Trophoblast cell (in vitro differentiated cells and primary cell): ENCODE measurements around the gene DICER1. TPM values are rescaled to one million over a fixed set of nuclear protein-coding genes. Genes with fewer than 3 reads are reported as not detected.
"Not testable (repeated sequence)": the region's sequence is repeated elsewhere in the genome, so short reads cannot be mapped to it uniquely, and the experiment has no call there.

ENCODE experiments used
- DNase-seq, 2 donors: peaks; one replicate each; pipeline ENCODE4 v3.0.0-alpha.2; 2016
- H2AFZ ChIP-seq: 2 replicates; pipeline ENCODE4 v1.6.1; 2013; ENCODE audit warnings: low read length, moderate library complexity, mild to moderate bottlenecking; ENCODE audit not compliant: insufficient read depth, poor library complexity
- H2AK5ac ChIP-seq: 2 replicates; pipeline ENCODE4 v1.6.1; 2013; ENCODE audit warnings: mild to moderate bottlenecking, low read length
- H2BK120ac ChIP-seq: 2 replicates; pipeline ENCODE4 v1.6.1; 2013; ENCODE audit warnings: low read length, mild to moderate bottlenecking, moderate library complexity; ENCODE audit not compliant: insufficient read depth, poor library complexity
- H2BK12ac ChIP-seq: 2 replicates; pipeline ENCODE4 v1.6.1; 2013; ENCODE audit warnings: mild to moderate bottlenecking, low read length, moderate library complexity
- H2BK5ac ChIP-seq: 2 replicates; pipeline ENCODE4 v1.6.1; 2013; ENCODE audit warnings: low read length, low read depth, moderate library complexity, mild to moderate bottlenecking; ENCODE audit not compliant: poor library complexity
- H3K14ac ChIP-seq: 2 replicates; pipeline ENCODE4 v1.6.1; 2013; ENCODE audit warnings: mild to moderate bottlenecking, low read length
- H3K18ac ChIP-seq: 2 replicates; pipeline ENCODE4 v1.6.1; 2013; ENCODE audit warnings: mild to moderate bottlenecking, low read length
- H3K23ac ChIP-seq: 2 replicates; pipeline ENCODE4 v1.6.1; 2013; ENCODE audit warnings: low read length
- H3K27ac ChIP-seq: 2 replicates; pipeline ENCODE4 v1.5.1; 2013; ENCODE audit warnings: low read depth, mild to moderate bottlenecking, inconsistent platforms, low read length, moderate library complexity
- H3K27me3 ChIP-seq: 2 replicates; pipeline ENCODE4 v1.6.1; 2013; ENCODE audit warnings: inconsistent platforms, mild to moderate bottlenecking, low read length, moderate library complexity; ENCODE audit not compliant: insufficient read depth
- H3K36me3 ChIP-seq, 2 experiments: 1 replicate in 1 of 2; 2 replicates in 1 of 2; pipeline ENCODE4 v1.6.1; 2013; ENCODE audit warnings: low read length in 2 of 2, mild to moderate bottlenecking in 2 of 2, moderate library complexity in 1 of 2; ENCODE audit not compliant: insufficient read depth in 2 of 2, control insufficient read depth in 1 of 2
- H3K4ac ChIP-seq: 2 replicates; pipeline ENCODE4 v1.6.1; 2013; ENCODE audit warnings: low read depth, mild to moderate bottlenecking, low read length, moderate library complexity
- H3K4me1 ChIP-seq, 2 experiments: 1 replicate in 1 of 2; 2 replicates in 1 of 2; pipeline ENCODE4 v1.6.1; 2013; ENCODE audit warnings: low read length in 2 of 2, mild to moderate bottlenecking in 2 of 2, moderate library complexity in 1 of 2; ENCODE audit not compliant: insufficient read depth in 2 of 2, control insufficient read depth in 1 of 2
- H3K4me2 ChIP-seq: 2 replicates; pipeline ENCODE4 v1.6.1; 2013; ENCODE audit warnings: inconsistent platforms, mild to moderate bottlenecking, low read length, moderate library complexity
- H3K4me3 ChIP-seq: 2 replicates; pipeline ENCODE4 v1.5.1; 2013; ENCODE audit warnings: mild to moderate bottlenecking, low read depth, low read length, inconsistent platforms
- H3K79me1 ChIP-seq: one replicate; pipeline ENCODE4 v1.6.1; 2013; ENCODE audit warnings: low read length
- H3K79me2 ChIP-seq: 2 replicates; pipeline ENCODE4 v1.6.1; 2013; ENCODE audit warnings: low read length, mild to moderate bottlenecking; ENCODE audit not compliant: control insufficient read depth, insufficient read depth, poor library complexity
- H3K9ac ChIP-seq: 2 replicates; pipeline ENCODE4 v1.6.1; 2013; ENCODE audit warnings: mild to moderate bottlenecking, low read length
- H3K9me3 ChIP-seq: 2 replicates; pipeline ENCODE4 v1.6.1; 2013; ENCODE audit warnings: low read depth, mild to moderate bottlenecking, control low read depth, inconsistent platforms, low read length; ENCODE audit not compliant: insufficient read depth
- H4K12ac ChIP-seq: 2 replicates; pipeline ENCODE4 v1.6.1; 2013; ENCODE audit warnings: low read depth, mild to moderate bottlenecking, low read length, moderate library complexity
- H4K8ac ChIP-seq: 2 replicates; pipeline ENCODE4 v1.6.1; 2013; ENCODE audit warnings: low read depth, mild to moderate bottlenecking, low read length, moderate library complexity
- H4K91ac ChIP-seq: one replicate; pipeline ENCODE4 v1.6.1; 2013; ENCODE audit warnings: low read depth, mild to moderate bottlenecking, low read length, moderate library complexity
- WGBS: extraction: QIAGEN DNeasy Blood & Tissue Kit; methylation state at CpG from one replicate; pipeline ENCODE4 v1.1.7; 2013; ENCODE audit warnings: missing lambda C conversion rate; ENCODE audit not compliant: insufficient read length, insufficient coverage; ENCODE audit errors: extremely low coverage; 5-methylcytosine and 5-hydroxymethylcytosine counted together
- polyA plus RNA-seq: library from polyadenylated mRNA; stranded (reverse); fragments of 200-250 nt; gene quantifications from 2 replicates; pipeline ENCODE4 v1.2.3, GENCODE V29; 2013

The DICER1 gene
- 91.5 and 95.6 TPM in 2 replicates for polyA plus RNA-seq

GRCh38 chr14:95157327-95158189, at the start of gene DICER1:
Gene DICER1, minus strand, starts transcription at chr14:95157529. Its CDS starts 24,071 bp downstream, at chr14:95133458.
- Histone ChIP-seq H3K79me1 (peaks cover 15% of the 10 kb centered on the region), H3K18ac (peak within 1 kb of the TSS; percentile 93), H3K4me2 (peak within 1 kb of the TSS; percentile 88), H4K8ac (peak within 1 kb of the TSS; percentile 95), H3K9me3 (no peaks in the 10 kb centered on the region), H4K91ac (peak within 1 kb of the TSS; percentile 92), H3K4ac (peak within 1 kb of the TSS; percentile 91), H2BK12ac (no peak within 1 kb of the TSS), H2AFZ (peak within 1 kb of the TSS; percentile 87), H3K27me3 (no peaks in the 10 kb centered on the region), H3K4me3 (peak within 1 kb of the TSS; percentile 90), H3K9ac (peak within 1 kb of the TSS; percentile 98), H3K23ac (no peak within 1 kb of the TSS), H3K14ac (peak within 1 kb of the TSS; percentile 87), H3K36me3 (no peaks in the 10 kb centered on the region), H2BK5ac (peak within 1 kb of the TSS; percentile 89), H2AK5ac (peak within 1 kb of the TSS; percentile 76), H3K79me2 (peaks cover 10% of the 10 kb centered on the region), H3K4me1 (peaks cover 3% of the 10 kb centered on the region in 2 experiments), H4K12ac (peak within 1 kb of the TSS; percentile 85), H2BK120ac (peak within 1 kb of the TSS; percentile 55), H3K27ac (peak within 1 kb of the TSS; percentile 88)
- DNase-seq, result peak; percentile 91 to 98
- no CpG with 5 or more reads among the region's 77 CpGs for WGBS

DNA sequence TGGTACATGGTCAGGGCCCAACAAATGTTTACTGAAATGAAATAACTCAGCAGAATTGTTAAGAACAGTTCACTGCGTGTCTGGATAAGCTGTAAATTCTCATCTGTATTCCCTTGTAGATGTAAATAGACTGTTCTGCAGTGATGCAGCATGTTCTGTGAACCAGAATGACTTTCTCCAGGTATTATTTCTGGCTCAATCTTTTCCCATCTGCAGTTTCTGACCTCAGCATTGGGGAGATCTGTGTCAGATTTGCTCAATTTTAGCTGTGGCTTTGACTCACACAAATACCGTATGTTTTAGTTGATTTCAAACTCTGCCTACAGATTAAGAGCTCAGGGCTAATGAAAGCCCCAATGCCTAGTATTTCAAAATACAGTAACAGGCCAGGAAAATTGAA, 49.2 kb upstream of the DICER1 start:
- H3K9me3 ChIP-seq, result peaks cover 4% of the 10 kb centered on the region
- peaks cover 0 to 8% of the 10 kb centered on the region in 2 experiments for H3K36me3 ChIP-seq
- H4K91ac ChIP-seq, result no peak overlapping the region
- H3K18ac ChIP-seq, result no peak overlapping the region
- no peaks in the 10 kb centered on the region for H3K27me3 ChIP-seq
- no peak overlapping the region for H3K4me3 ChIP-seq
- H3K4ac ChIP-seq, result no peak overlapping the region
- H3K79me2 ChIP-seq, result peaks cover 1% of the 10 kb centered on the region
- DNase-seq, result no peak
- no peak overlapping the region for H3K23ac ChIP-seq
- no peak overlapping the region for H3K4me2 ChIP-seq
- H4K8ac ChIP-seq, result no peak overlapping the region
- no peak overlapping the region for H3K14ac ChIP-seq
- H2AK5ac ChIP-seq, result no peak overlapping the region
- no peak overlapping the region for H2BK5ac ChIP-seq
- no peak overlapping the region for H2AFZ ChIP-seq
- no peak overlapping the region for H3K27ac ChIP-seq
- H3K79me1 ChIP-seq, result peaks cover 7% of the 10 kb centered on the region
- no peak overlapping the region for H2BK120ac ChIP-seq
- no peak overlapping the region for H2BK12ac ChIP-seq
- no peak overlapping the region for H4K12ac ChIP-seq
- H3K4me1 ChIP-seq, result peaks cover 4 to 6% of the 10 kb centered on the region in 2 experiments
- no CpG with 5 or more reads among the region's 2 CpGs for WGBS
- no peak overlapping the region for H3K9ac ChIP-seq

GRCh38 chr14:95204705-95205104, 47.4 kb upstream of the DICER1 start:
- Histone ChIP-seq H2AK5ac (no peak overlapping the region), H3K79me2 (peaks cover 1% of the 10 kb centered on the region), H3K14ac (no peak overlapping the region), H3K27ac (no peak overlapping the region), H3K4me3 (no peak overlapping the region), H3K4ac (no peak overlapping the region), H3K4me1 (no peaks in the 10 kb centered on the region), H4K91ac (no peak overlapping the region), H2BK5ac (no peak overlapping the region), H3K18ac (no peak overlapping the region), H3K27me3 (no peaks in the 10 kb centered on the region), H3K9me3 (peaks cover 4% of the 10 kb centered on the region), H2AFZ (no peak overlapping the region), H3K4me2 (no peak overlapping the region), H3K36me3 (peaks cover 0 to 8% of the 10 kb centered on the region in 2 experiments), H2BK12ac (no peak overlapping the region), H4K12ac (no peak overlapping the region), H3K23ac (no peak overlapping the region), H4K8ac (no peak overlapping the region), H2BK120ac (no peak overlapping the region), H3K9ac (no peak overlapping the region), H3K79me1 (peaks cover 3% of the 10 kb centered on the region)
- DNase-seq, result no peak
- WGBS, result no CpG with 5 or more reads among the region's 2 CpGs

DNA sequence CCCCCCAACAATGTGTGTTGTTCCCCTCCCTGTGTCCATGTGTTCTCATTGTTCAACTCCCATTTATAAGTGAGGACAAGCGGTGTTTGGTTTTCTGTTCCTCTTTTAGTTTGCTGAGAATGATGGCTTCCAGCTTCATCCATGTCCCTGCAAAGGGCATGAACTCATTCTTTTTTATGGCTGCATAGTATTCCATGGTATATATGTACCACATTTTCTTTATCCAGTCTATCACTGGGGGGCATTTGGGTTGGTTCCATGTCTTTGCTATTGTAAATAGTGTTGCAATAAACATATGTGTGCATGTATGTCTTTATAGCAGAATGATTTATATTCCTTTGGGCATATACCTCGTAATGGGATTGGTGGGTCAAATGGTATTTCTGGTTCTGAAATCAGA, 44.4 kb upstream of the DICER1 start:
- not testable (repeated sequence) for H3K27me3 ChIP-seq, H4K91ac ChIP-seq
- no CpG with 5 or more reads among the region's 2 CpGs for WGBS

More for the DNA sequence above, 44.4 kb upstream of the DICER1 start:
- H2AFZ ChIP-seq, H4K8ac ChIP-seq, H3K79me1 ChIP-seq, DNase-seq, H3K27ac ChIP-seq, H3K23ac ChIP-seq, H3K9ac ChIP-seq, H2AK5ac ChIP-seq, H3K4me1 ChIP-seq, H2BK12ac ChIP-seq, H3K4me3 ChIP-seq, H3K9me3 ChIP-seq, H3K79me2 ChIP-seq, H3K14ac ChIP-seq, H3K18ac ChIP-seq, H2BK120ac ChIP-seq, H3K4me2 ChIP-seq, H2BK5ac ChIP-seq, H4K12ac ChIP-seq, H3K4ac ChIP-seq, H3K36me3 ChIP-seq: not testable (repeated sequence)
